ENCODE results near the gene IKZF4.
A peak's percentile ranks its signal among the peaks of the same experiment; 100 is the strongest.

IKZF4 gene

GRCh38 chr12:56082967-56083366 is 62.1 kb downstream of the IKZF4 start:
- no peak for DNase-seq (ENCODE audit: low spot score)

- DNase-seq (ENCODE audit: low spot score) = peak; percentile 46
Measured at GRCh38 chr12:56084958-56085543, 64.2 kb downstream of the IKZF4 start.

GRCh38 chr12:56086096-56086495 is 65.3 kb downstream of the IKZF4 start:
- no peak for DNase-seq (ENCODE audit: low spot score)

- DNase-seq (ENCODE audit: low spot score) = no peak
Measured at GRCh38 chr12:56086608-56087007, 65.8 kb downstream of the IKZF4 start.

GRCh38 chr12:56087220-56087619 is 66.4 kb downstream of the IKZF4 start:
- no peak for DNase-seq (ENCODE audit: low spot score)

Data from NAMALWA (cell line).